HEK293 (cell line): ENCODE results near the gene DZIP1L.
A peak's percentile ranks its signal among the peaks of the same experiment; 100 is the strongest.
"Not testable (repeated sequence)": the region's sequence is repeated elsewhere in the genome, so short reads cannot be mapped to it uniquely, and the experiment has no call there.

ENCODE experiments used
- CTCF ChIA-PET: fragments of 350-600 bp; formaldehyde crosslinking; extraction: SDS; loops from one replicate; lab custom pipeline; 2021; ENCODE audit warnings: antibody characterized with exemption; lab: Yijun Ruan, JAX
- POLR2A ChIA-PET: fragments of 300-600 bp; formaldehyde crosslinking; extraction: SDS; loops from one replicate; lab custom pipeline; 2020; ENCODE audit warnings: antibody characterized with exemption, inconsistent platforms; lab: Yijun Ruan, JAX
- H3K27ac ChIP-seq: fragments of 200-500 bp; sonication (Bioruptor generic); 2 replicates; pipeline ENCODE4 v1.5.1; 2014; ENCODE audit warnings: low read depth, low read length, control low read depth, inconsistent platforms; ENCODE audit errors: extremely low read depth
- H3K36me3 ChIP-seq, 2 experiments: fragments of 200-500 bp in 1 of 2; sonication (Bioruptor generic) in 1 of 2; 1 replicate in 1 of 2; 2 replicates in 1 of 2; pipeline ENCODE4 v1.5.1; 2014 to 2017; ENCODE audit warnings: inconsistent platforms in 2 of 2, low read length in 2 of 2; ENCODE audit not compliant: control insufficient read depth in 2 of 2, insufficient read depth in 1 of 2
- H3K4me1 ChIP-seq: fragments of 200-500 bp; sonication (Bioruptor generic); 2 replicates; pipeline ENCODE4 v1.5.1; 2014; ENCODE audit warnings: mild to moderate bottlenecking, low read length, inconsistent platforms; ENCODE audit not compliant: control insufficient read depth, insufficient read depth
- H3K4me3 ChIP-seq: 2 replicates; pipeline ENCODE4 v1.5.1; 2011; ENCODE audit warnings: low read depth, mild to moderate bottlenecking, control low read depth, low read length, moderate library complexity
- H3K9me3 ChIP-seq: fragments of 200-500 bp; sonication (Bioruptor generic); 2 replicates; pipeline ENCODE4 v1.5.1; 2014; ENCODE audit warnings: low read depth, low read length, inconsistent platforms; ENCODE audit not compliant: control insufficient read depth, insufficient read depth
- GFI1B ChIP-seq: fragments of 450-650 bp; formaldehyde crosslinking; IDR thresholded peaks from 2 replicates; pipeline ENCODE4 v1.5.1; 2016; ENCODE audit warnings: missing biosample characterization, missing genetic modification characterization
- KLF10 ChIP-seq: fragments of 450-650 bp; IDR thresholded peaks from 2 replicates; pipeline ENCODE4 v1.5.1; 2018; ENCODE audit warnings: missing biosample characterization, mild to moderate bottlenecking, missing genetic modification characterization
- TRIM28 ChIP-seq: IDR thresholded peaks from 2 replicates; pipeline ENCODE4 v1.6.1; 2011; ENCODE audit warnings: low read length, control low read depth, borderline replicate concordance
- ZBTB21 ChIP-seq: fragments of 450-650 bp; formaldehyde crosslinking; IDR thresholded peaks from 2 replicates; pipeline ENCODE4 v1.5.1; 2017; ENCODE audit warnings: missing biosample characterization, missing genetic modification characterization
- ZBTB7A ChIP-seq: fragments of 450-650 bp; formaldehyde crosslinking; IDR thresholded peaks from 2 replicates; pipeline ENCODE4 v1.5.1; 2016; ENCODE audit warnings: low read depth, missing biosample characterization, missing genetic modification characterization
- ZNF112 ChIP-seq: fragments of 450-650 bp; formaldehyde crosslinking; IDR thresholded peaks from 2 replicates; pipeline ENCODE4 v1.5.0; 2017; ENCODE audit warnings: missing biosample characterization, missing genetic modification characterization
- ZNF114 ChIP-seq: fragments of 450-650 bp; formaldehyde crosslinking; IDR thresholded peaks from 2 replicates; pipeline ENCODE4 v1.5.0; 2017; ENCODE audit warnings: missing biosample characterization, missing genetic modification characterization
- ZNF133 ChIP-seq: fragments of 450-650 bp; formaldehyde crosslinking; IDR thresholded peaks from 2 replicates; pipeline ENCODE4 v1.5.1; 2016; ENCODE audit warnings: missing biosample characterization, missing genetic modification characterization
- ZNF146 ChIP-seq: fragments of 450-650 bp; formaldehyde crosslinking; IDR thresholded peaks from 2 replicates; pipeline ENCODE4 v1.5.1; 2016; ENCODE audit warnings: missing biosample characterization, missing genetic modification characterization
- ZNF175 ChIP-seq: fragments of 450-650 bp; formaldehyde crosslinking; IDR thresholded peaks from 2 replicates; pipeline ENCODE4 v1.5.1; 2016; ENCODE audit warnings: missing biosample characterization, missing genetic modification characterization
- ZNF211 ChIP-seq: fragments of 450-650 bp; formaldehyde crosslinking; IDR thresholded peaks from 2 replicates; pipeline ENCODE4 v1.5.1; 2016; ENCODE audit warnings: low read depth, missing biosample characterization, missing genetic modification characterization
- ZNF23 ChIP-seq: fragments of 450-650 bp; formaldehyde crosslinking; IDR thresholded peaks from 2 replicates; pipeline ENCODE4 v1.5.1; 2016; ENCODE audit warnings: missing biosample characterization, missing genetic modification characterization, borderline replicate concordance
- ZNF248 ChIP-seq: fragments of 450-650 bp; formaldehyde crosslinking; IDR thresholded peaks from 2 replicates; pipeline ENCODE4 v1.5.1; 2017; ENCODE audit warnings: missing biosample characterization, missing genetic modification characterization
- ZNF391 ChIP-seq: fragments of 450-650 bp; formaldehyde crosslinking; IDR thresholded peaks from 2 replicates; pipeline ENCODE4 v1.5.1; 2016; ENCODE audit warnings: low read depth, missing biosample characterization, missing genetic modification characterization, borderline replicate concordance
- ZNF433 ChIP-seq: fragments of 450-650 bp; formaldehyde crosslinking; IDR thresholded peaks from 2 replicates; pipeline ENCODE4 v1.5.1; 2016; ENCODE audit warnings: missing biosample characterization, missing genetic modification characterization, low read depth
- ZNF558 ChIP-seq: fragments of 450-650 bp; formaldehyde crosslinking; IDR thresholded peaks from 2 replicates; pipeline ENCODE4 v1.5.1; 2016; ENCODE audit warnings: missing biosample characterization, missing genetic modification characterization
- ZNF596 ChIP-seq: fragments of 450-650 bp; IDR thresholded peaks from 2 replicates; pipeline ENCODE4 v1.5.0; 2018; ENCODE audit warnings: missing biosample characterization, mild to moderate bottlenecking, missing genetic modification characterization, moderate library complexity
- TF ChIP-seq, protein P1 (sequence below): fragments of 450-650 bp; IDR thresholded peaks from 2 replicates; pipeline ENCODE4 v1.5.1; 2018; ENCODE audit warnings: missing biosample characterization, missing genetic modification characterization
- TF ChIP-seq, protein P2 (sequence below): fragments of 450-650 bp; formaldehyde crosslinking; IDR thresholded peaks from 2 replicates; pipeline ENCODE4; 2016; ENCODE audit warnings: missing biosample characterization, missing genetic modification characterization
- TF ChIP-seq, protein P3 (sequence below): fragments of 450-650 bp; formaldehyde crosslinking; conservative IDR thresholded peaks from 2 replicates; pipeline ENCODE4 v1.5.1; 2016; ENCODE audit warnings: low read depth, missing biosample characterization, missing genetic modification characterization
- TF ChIP-seq, protein P4 (sequence below): fragments of 450-650 bp; formaldehyde crosslinking; IDR thresholded peaks from 2 replicates; pipeline ENCODE4 v1.5.1; 2017; ENCODE audit warnings: missing biosample characterization, missing genetic modification characterization

Gene DZIP1L

DNA sequence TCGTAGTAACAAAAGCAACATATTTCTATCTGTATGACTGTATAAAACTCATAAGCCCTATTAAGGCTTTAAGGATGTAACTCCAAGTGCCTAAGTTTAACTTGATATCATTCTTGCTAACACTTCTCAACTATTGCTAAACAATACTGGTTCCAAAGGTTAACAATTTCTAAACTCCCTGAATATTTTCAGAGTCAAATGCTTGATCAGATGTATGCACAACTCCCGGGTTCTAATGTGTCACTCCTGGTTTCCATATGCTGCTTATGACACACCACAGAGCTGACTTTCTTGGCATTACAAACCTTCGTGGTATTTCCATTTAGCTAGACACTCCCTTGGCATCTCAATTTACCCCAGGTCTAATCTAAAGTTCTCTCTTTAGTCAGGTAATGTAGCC lies 26.3 kb downstream of the DZIP1L start:
- Histone ChIP-seq H3K27ac (no peak overlapping the region), H3K9me3 (no peaks in the 10 kb centered on the region), H3K4me1 (no peaks in the 10 kb centered on the region), H3K4me3 (no peak overlapping the region), H3K36me3 (peaks cover 0 to 67% of the 10 kb centered on the region in 2 experiments; a peak in 1 of 3 replicates)
- POLR2A ChIA-PET, result no interaction called here
- no peak for TF ChIP-seq ZNF175 (tag by site-specific recombination)
- no peak for TF ChIP-seq ZNF248 (tag by site-specific recombination)
- no peak for TF ChIP-seq ZNF114 (tag by site-specific recombination)
- no peak for TF ChIP-seq GFI1B (tag by site-specific recombination)
- TF ChIP-seq TRIM28, result no peak
- TF ChIP-seq, protein P1, sequence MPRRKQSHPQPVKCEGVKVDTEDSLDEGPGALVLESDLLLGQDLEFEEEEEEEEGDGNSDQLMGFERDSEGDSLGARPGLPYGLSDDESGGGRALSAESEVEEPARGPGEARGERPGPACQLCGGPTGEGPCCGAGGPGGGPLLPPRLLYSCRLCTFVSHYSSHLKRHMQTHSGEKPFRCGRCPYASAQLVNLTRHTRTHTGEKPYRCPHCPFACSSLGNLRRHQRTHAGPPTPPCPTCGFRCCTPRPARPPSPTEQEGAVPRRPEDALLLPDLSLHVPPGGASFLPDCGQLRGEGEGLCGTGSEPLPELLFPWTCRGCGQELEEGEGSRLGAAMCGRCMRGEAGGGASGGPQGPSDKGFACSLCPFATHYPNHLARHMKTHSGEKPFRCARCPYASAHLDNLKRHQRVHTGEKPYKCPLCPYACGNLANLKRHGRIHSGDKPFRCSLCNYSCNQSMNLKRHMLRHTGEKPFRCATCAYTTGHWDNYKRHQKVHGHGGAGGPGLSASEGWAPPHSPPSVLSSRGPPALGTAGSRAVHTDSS (tag by site-specific recombination), result no peak
- TF ChIP-seq ZNF23 (tag by site-specific recombination), result no peak
- no peak for TF ChIP-seq ZBTB21 (tag by site-specific recombination)
- no peak for TF ChIP-seq ZNF211 (tag by site-specific recombination)
- TF ChIP-seq, protein P2, sequence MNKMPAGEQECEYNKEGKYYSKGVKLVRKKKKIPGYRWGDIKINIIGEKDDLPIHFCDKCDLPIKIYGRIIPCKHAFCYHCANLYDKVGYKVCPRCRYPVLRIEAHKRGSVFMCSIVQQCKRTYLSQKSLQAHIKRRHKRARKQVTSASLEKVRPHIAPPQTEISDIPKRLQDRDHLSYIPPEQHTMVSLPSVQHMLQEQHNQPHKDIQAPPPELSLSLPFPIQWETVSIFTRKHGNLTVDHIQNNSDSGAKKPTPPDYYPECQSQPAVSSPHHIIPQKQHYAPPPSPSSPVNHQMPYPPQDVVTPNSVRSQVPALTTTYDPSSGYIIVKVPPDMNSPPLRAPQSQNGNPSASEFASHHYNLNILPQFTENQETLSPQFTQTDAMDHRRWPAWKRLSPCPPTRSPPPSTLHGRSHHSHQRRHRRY, result no peak
- TF ChIP-seq, protein P3, sequence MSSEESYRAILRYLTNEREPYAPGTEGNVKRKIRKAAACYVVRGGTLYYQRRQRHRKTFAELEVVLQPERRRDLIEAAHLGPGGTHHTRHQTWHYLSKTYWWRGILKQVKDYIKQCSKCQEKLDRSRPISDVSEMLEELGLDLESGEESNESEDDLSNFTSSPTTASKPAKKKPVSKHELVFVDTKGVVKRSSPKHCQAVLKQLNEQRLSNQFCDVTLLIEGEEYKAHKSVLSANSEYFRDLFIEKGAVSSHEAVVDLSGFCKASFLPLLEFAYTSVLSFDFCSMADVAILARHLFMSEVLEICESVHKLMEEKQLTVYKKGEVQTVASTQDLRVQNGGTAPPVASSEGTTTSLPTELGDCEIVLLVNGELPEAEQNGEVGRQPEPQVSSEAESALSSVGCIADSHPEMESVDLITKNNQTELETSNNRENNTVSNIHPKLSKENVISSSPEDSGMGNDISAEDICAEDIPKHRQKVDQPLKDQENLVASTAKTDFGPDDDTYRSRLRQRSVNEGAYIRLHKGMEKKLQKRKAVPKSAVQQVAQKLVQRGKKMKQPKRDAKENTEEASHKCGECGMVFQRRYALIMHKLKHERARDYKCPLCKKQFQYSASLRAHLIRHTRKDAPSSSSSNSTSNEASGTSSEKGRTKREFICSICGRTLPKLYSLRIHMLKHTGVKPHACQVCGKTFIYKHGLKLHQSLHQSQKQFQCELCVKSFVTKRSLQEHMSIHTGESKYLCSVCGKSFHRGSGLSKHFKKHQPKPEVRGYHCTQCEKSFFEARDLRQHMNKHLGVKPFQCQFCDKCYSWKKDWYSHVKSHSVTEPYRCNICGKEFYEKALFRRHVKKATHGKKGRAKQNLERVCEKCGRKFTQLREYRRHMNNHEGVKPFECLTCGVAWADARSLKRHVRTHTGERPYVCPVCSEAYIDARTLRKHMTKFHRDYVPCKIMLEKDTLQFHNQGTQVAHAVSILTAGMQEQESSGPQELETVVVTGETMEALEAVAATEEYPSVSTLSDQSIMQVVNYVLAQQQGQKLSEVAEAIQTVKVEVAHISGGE (tag by site-specific recombination), result no peak
- TF ChIP-seq, protein P4, sequence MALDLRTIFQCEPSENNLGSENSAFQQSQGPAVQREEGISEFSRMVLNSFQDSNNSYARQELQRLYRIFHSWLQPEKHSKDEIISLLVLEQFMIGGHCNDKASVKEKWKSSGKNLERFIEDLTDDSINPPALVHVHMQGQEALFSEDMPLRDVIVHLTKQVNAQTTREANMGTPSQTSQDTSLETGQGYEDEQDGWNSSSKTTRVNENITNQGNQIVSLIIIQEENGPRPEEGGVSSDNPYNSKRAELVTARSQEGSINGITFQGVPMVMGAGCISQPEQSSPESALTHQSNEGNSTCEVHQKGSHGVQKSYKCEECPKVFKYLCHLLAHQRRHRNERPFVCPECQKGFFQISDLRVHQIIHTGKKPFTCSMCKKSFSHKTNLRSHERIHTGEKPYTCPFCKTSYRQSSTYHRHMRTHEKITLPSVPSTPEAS (tag by site-specific recombination), result no peak
- TF ChIP-seq ZNF596 (tag by site-specific recombination), result no peak
- no peak for TF ChIP-seq ZNF433
- no peak for TF ChIP-seq ZNF112 (tag by site-specific recombination)
- no peak for TF ChIP-seq ZNF558 (tag by site-specific recombination)
- no peak for TF ChIP-seq KLF10 (tag by site-specific recombination)
- no peak for TF ChIP-seq ZNF391 (tag by site-specific recombination)
- TF ChIP-seq ZNF133, result no peak
- no peak for TF ChIP-seq ZBTB7A (tag by site-specific recombination)
- CTCF ChIA-PET, result interaction anchor here (2.5 kb wide), 1 partner anchor 29 kb away, joined by 8 read pairs; no protein-coding TSS in a partner anchor

DNA sequence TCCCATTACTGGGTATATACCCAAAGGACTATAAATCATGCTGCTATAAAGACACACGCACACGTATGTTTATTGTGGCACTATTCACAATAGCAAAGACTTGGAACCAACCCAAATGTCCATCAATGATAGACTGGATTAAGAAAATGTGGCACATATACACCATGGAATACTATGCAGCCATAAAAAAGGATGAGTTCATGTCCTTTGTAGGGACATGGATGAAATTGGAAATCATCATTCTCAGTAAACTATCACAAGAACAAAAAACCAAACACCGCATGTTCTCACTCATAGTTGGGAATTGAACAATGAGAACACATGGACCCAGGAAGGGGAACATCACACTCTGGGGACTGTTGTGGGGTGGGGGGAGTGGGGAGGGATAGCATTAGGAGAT lies 29.7 kb downstream of the DZIP1L start:
- H3K4me1 ChIP-seq, CTCF ChIA-PET, H3K9me3 ChIP-seq, POLR2A ChIA-PET, H3K27ac ChIP-seq, H3K4me3 ChIP-seq: not testable (repeated sequence)
- H3K36me3 ChIP-seq, result peaks cover 0 to 66% of the 10 kb centered on the region in 2 experiments; a peak in 1 of 3 replicates
- TF ChIP-seq ZNF146, result peak; percentile 91
